SK-N-MC (cell line): ENCODE measurements around the gene ADIRF.

ENCODE experiments used
- EZH2 ChIP-seq: fragments of 200-600 bp; sonication (generic); IDR thresholded peaks from one replicate; pipeline ENCODE4 v1.6.1; 2017; ENCODE audit warnings: antibody characterized with exemption
- FOXP2 ChIP-seq: optimal IDR thresholded peaks from 2 replicates; pipeline ENCODE3; 2011; ENCODE audit warnings: mild to moderate bottlenecking, moderate library complexity; ENCODE audit not compliant: insufficient read depth; ENCODE audit errors: extremely low read length, control extremely low read depth
- POLR2AphosphoS5 ChIP-seq: IDR thresholded peaks from 2 replicates; pipeline ENCODE4 v1.6.1; 2012; ENCODE audit warnings: mild to moderate bottlenecking, low read depth, low read length, borderline replicate concordance

DNA sequence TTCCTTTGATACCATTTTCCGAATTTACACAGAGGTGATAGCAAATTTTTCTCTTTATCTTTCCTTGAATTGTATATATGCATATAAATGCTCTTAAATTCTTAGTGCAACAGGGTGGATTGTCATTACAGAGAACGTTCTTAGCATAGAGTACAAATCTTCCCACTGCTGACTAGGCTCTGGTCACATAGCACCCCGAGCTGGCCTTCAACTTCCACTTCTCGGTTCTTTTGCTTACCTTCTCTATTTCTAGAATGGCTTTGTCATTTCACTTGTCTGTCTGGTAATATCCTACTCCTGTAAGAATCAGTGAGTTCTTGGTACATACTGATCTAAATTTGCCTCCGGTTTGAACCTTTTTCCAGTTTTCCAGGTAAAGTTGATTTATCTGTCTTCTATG lies 13.4 kb downstream of the ADIRF start:
- TF ChIP-seq POLR2AphosphoS5 (no peak), EZH2 (no peak), FOXP2 (no peak)
